Endothelial cell of umbilical vein (primary cell): Measurements from ENCODE around the gene NR0B1. TPM values are rescaled to one million over a fixed set of nuclear protein-coding genes. Genes with fewer than 3 reads are reported as not detected.

ENCODE experiments used
- BruUV-seq: library from RNA; stranded (reverse); fragments of 400-500 nt; replicated peaks from 2 replicates; lab custom pipeline; 2021; lab: Mats Ljungman, UMichigan
- CTCF ChIA-PET: fragments of 300-600, 350-600 bp; sonication (Branson Sonifier 250); formaldehyde crosslinking; loops from one replicate; lab custom pipeline; 2021; ENCODE audit warnings: antibody characterized with exemption, inconsistent platforms; lab: Charles Lee
- POLR2A ChIA-PET: fragments of 300-600, 350-600 bp; sonication (Branson Sonifier 250); formaldehyde crosslinking; loops from one replicate; lab custom pipeline; 2021; ENCODE audit warnings: antibody characterized with exemption, inconsistent platforms; lab: Charles Lee
- DNase-seq: peaks from one replicate; pipeline ENCODE4 v3.0.0-alpha.2; 2011; ENCODE audit warnings: low read depth, low spot score
- FAIRE-seq: peaks from 2 replicates; lab custom pipeline; 2011; peaks lifted over from hg19 to GRCh38; lab: Jason Lieb, UNC
- H2AFZ ChIP-seq: 2 replicates; pipeline ENCODE4 v1.6.0; 2012; ENCODE audit warnings: low read depth, low read length, control low read depth, inconsistent platforms
- H3K27ac ChIP-seq: 2 replicates; pipeline ENCODE4 v1.5.1; 2011; ENCODE audit warnings: low read depth, mild to moderate bottlenecking, control low read depth, low read length, moderate library complexity; ENCODE audit not compliant: insufficient read depth
- H3K27me3 ChIP-seq, 2 experiments: 2 replicates each; pipeline versions ENCODE4 v1.6.0 to v1.6.1; 2011; ENCODE audit warnings: low read length in 2 of 2, mixed read lengths in 1 of 2; ENCODE audit not compliant: control insufficient read depth in 2 of 2, insufficient read depth in 2 of 2
- H3K36me3 ChIP-seq, 2 experiments: 2 replicates in 1 of 2; 3 replicates in 1 of 2; pipeline ENCODE4 v1.5.1; 2011; ENCODE audit warnings: low read length in 2 of 2, mild to moderate bottlenecking in 1 of 2, moderate library complexity in 1 of 2; ENCODE audit not compliant: control insufficient read depth in 2 of 2, insufficient read depth in 2 of 2; ENCODE audit errors: extremely low read depth in 1 of 2
- H3K4me1 ChIP-seq: 3 replicates; pipeline ENCODE4 v1.5.1; 2011; ENCODE audit warnings: mild to moderate bottlenecking, low read length; ENCODE audit not compliant: control insufficient read depth, insufficient read depth; ENCODE audit errors: extremely low read depth
- H3K4me2 ChIP-seq: 2 replicates; pipeline ENCODE4 v1.6.1; 2011; ENCODE audit warnings: low read length, control low read depth, mixed read lengths; ENCODE audit not compliant: insufficient read depth
- H3K4me3 ChIP-seq, 3 experiments: fragments of 200-600 bp in 1 of 3; sonication (generic), shearing (Covaris generic) in 1 of 3; replicated peaks in 1 of 3; 2 replicates each; pipeline ENCODE4 v1.5.1; 2011 to 2016; ENCODE audit warnings: control low read depth in 3 of 3, low read length in 3 of 3, mild to moderate bottlenecking in 2 of 3, inconsistent platforms in 1 of 3, low read depth in 1 of 3, moderate library complexity in 1 of 3; ENCODE audit not compliant: insufficient read depth in 1 of 3
- H3K79me2 ChIP-seq: 2 replicates; pipeline ENCODE4 v1.6.0; 2012; ENCODE audit warnings: low read length, inconsistent platforms; ENCODE audit not compliant: control insufficient read depth, insufficient read depth
- H3K9ac ChIP-seq: replicated peaks from 2 replicates; pipeline ENCODE3; 2011; ENCODE audit warnings: low read length, control low read depth; ENCODE audit not compliant: insufficient read depth; ENCODE audit errors: extremely low read depth
- H3K9me1 ChIP-seq: replicated peaks from 3 replicates; pipeline ENCODE4 v1.6.0; 2011; ENCODE audit warnings: mild to moderate bottlenecking, low read length; ENCODE audit not compliant: control insufficient read depth, insufficient read depth; ENCODE audit errors: extremely low read depth
- H3K9me3 ChIP-seq: replicated peaks from 2 replicates; pipeline ENCODE4 v1.5.1; 2012; ENCODE audit warnings: low read length, inconsistent platforms; ENCODE audit not compliant: control insufficient read depth, insufficient read depth
- H4K20me1 ChIP-seq: replicated peaks from 2 replicates; pipeline ENCODE3; 2011; ENCODE audit warnings: mild to moderate bottlenecking, low read length; ENCODE audit not compliant: control insufficient read depth, insufficient read depth; ENCODE audit errors: extremely low read depth
- EZH2 ChIP-seq: IDR thresholded peaks from 2 replicates; pipeline ENCODE4 v1.6.1; 2012; ENCODE audit warnings: borderline replicate concordance, low read depth, mild to moderate bottlenecking, moderate library complexity, low read length, inconsistent platforms; ENCODE audit not compliant: severe bottlenecking
- FOS ChIP-seq: IDR thresholded peaks from 2 replicates; pipeline ENCODE4 v1.6.1; 2011; ENCODE audit warnings: mild to moderate bottlenecking, low read length, moderate library complexity, borderline replicate concordance; ENCODE audit not compliant: insufficient read depth
- GATA2 ChIP-seq: IDR thresholded peaks from 2 replicates; pipeline ENCODE4 v1.7.0; 2011; ENCODE audit warnings: low read depth, mild to moderate bottlenecking, moderate library complexity, mixed read lengths, low read length; ENCODE audit not compliant: insufficient read length, insufficient read depth
- JUN ChIP-seq: IDR thresholded peaks from 2 replicates; pipeline ENCODE4 v1.6.1; 2011; ENCODE audit warnings: borderline replicate concordance, low read depth; ENCODE audit not compliant: insufficient read length, insufficient read depth
- MAX ChIP-seq: IDR thresholded peaks from 2 replicates; pipeline ENCODE4 v1.6.1; 2011; ENCODE audit not compliant: insufficient read depth, insufficient read length
- MYC ChIP-seq: IDR thresholded peaks from one replicate; pipeline ENCODE4 v1.6.1; 2011; ENCODE audit warnings: mild to moderate bottlenecking, low read depth, low read length
- POLR2A ChIP-seq: IDR thresholded peaks from 2 replicates; pipeline ENCODE4 v1.6.1; 2012; ENCODE audit warnings: low read depth, mild to moderate bottlenecking, control low read depth, low read length
- POLR2AphosphoS5 ChIP-seq: IDR thresholded peaks from 2 replicates; pipeline ENCODE4 v1.6.1; 2012; ENCODE audit warnings: low read depth, mild to moderate bottlenecking, control low read depth, low read length, moderate library complexity; ENCODE audit not compliant: insufficient read depth
- dilution Hi-C: fragments of 300-500 bp; cut with MboI; formaldehyde crosslinking; loops from one replicate; pipeline ENCODE4 v1.15.0; 2019; ENCODE audit warnings: low sequenced_read_pairs; ENCODE audit not compliant: extremely low pct_ligation_motif_present
- intact Hi-C: fragments of 100-400 bp; cut with micrococcal nuclease; formaldehyde crosslinking; loops from one replicate; pipeline ENCODE4 v1.10.0; 2022
- polyA plus RNA-seq, 4 experiments: library from polyadenylated mRNA; depleted of rRNA in 3 of 4; stranded (reverse) in 3 of 4; unstranded in 1 of 4; fragments of >200 nt; gene quantifications; 2 replicates each; pipeline versions ENCODE4 v1.2.1 to v1.2.3, GENCODE V29; 2011 to 2012; ENCODE audit warnings: missing spikeins in 1 of 4
- total RNA-seq: library from RNA; stranded (reverse); gene quantifications from 2 replicates; pipeline ENCODE4 v1.2.3, GENCODE V29; 2021
- TF ChIP-seq, protein P1 (sequence below), 2 donors: IDR thresholded peaks; 1 replicate in 1 of 2; 2 replicates in 1 of 2; pipeline ENCODE4 v1.5.1; 2011; ENCODE audit warnings: low read length in 2 of 2, mild to moderate bottlenecking in 2 of 2, moderate library complexity in 2 of 2, control low read depth in 1 of 2, inconsistent platforms in 1 of 2, low read depth in 1 of 2; ENCODE audit not compliant: insufficient read depth in 1 of 2; ENCODE audit errors: extremely low read depth in 1 of 2

The NR0B1 gene
- total and polyA plus RNA-seq, 2 donors (not counting 3 experiments of a cell fraction or from before 2014, with no cell fraction given): not detected

DNA sequence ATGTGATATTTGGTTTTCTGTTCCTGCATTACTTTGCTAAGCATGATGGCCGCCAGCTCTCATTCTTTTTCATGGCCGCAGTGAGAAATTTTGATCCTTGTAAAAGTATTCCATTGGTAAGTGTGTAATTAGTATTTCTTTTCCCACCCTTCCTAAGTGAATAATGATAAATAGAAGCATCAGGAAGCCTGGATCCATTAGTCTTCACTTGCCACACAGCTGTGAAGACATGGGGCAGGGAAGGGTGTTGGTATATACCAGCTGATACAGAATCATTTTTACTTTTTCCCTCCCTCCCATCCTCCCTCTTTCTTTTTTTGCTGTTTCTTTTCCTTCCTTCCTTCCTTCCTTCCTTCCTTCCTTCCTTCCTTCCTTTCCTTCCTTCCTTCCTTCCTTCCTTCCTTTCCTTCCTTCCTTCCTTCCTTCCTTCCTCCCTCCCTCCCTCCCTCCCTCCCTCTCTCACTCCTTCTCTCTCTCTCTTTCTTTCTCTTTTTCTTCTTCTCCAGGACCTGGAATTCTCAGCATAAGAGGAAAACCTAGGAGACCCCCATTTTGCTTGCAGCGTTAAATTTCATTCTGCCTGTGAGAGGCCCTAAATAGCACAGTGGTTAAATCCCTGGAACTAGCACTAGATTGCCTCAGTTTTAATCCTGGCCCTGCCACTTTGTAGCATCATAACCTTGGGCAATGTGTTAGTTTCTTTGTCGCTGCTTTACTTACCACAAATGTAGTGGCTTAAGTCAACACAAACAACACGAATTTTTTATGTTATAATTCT lies 1.4 kb upstream of the NR0B1 start:
- peaks cover 4% of the 10 kb centered on the region for H3K4me1 ChIP-seq
- intact Hi-C loops (no loop called here), dilution Hi-C loops (no loop called here)
- no peaks in the 10 kb centered on the region for H3K9me3 ChIP-seq
- CTCF ChIA-PET: no interaction called here
- DNase-seq (no peak), FAIRE-seq (no peak)
- H3K9ac ChIP-seq: no peak overlapping the region
- no peaks in the 10 kb centered on the region for H3K79me2 ChIP-seq
- no peaks in the 10 kb centered on the region for H3K9me1 ChIP-seq
- H3K4me3 ChIP-seq: no peak overlapping the region
- no peak overlapping the region for H3K27ac ChIP-seq
- H3K36me3 ChIP-seq: no peaks in the 10 kb centered on the region
- H2AFZ ChIP-seq: no peak overlapping the region
- H3K4me2 ChIP-seq: no peak overlapping the region
- H4K20me1 ChIP-seq: no peaks in the 10 kb centered on the region
- peaks cover 5 to 10% of the 10 kb centered on the region in 2 experiments for H3K27me3 ChIP-seq
- no TSS peak for BruUV-seq
- TF ChIP-seq GATA2: no peak
- TF ChIP-seq, protein P1, sequence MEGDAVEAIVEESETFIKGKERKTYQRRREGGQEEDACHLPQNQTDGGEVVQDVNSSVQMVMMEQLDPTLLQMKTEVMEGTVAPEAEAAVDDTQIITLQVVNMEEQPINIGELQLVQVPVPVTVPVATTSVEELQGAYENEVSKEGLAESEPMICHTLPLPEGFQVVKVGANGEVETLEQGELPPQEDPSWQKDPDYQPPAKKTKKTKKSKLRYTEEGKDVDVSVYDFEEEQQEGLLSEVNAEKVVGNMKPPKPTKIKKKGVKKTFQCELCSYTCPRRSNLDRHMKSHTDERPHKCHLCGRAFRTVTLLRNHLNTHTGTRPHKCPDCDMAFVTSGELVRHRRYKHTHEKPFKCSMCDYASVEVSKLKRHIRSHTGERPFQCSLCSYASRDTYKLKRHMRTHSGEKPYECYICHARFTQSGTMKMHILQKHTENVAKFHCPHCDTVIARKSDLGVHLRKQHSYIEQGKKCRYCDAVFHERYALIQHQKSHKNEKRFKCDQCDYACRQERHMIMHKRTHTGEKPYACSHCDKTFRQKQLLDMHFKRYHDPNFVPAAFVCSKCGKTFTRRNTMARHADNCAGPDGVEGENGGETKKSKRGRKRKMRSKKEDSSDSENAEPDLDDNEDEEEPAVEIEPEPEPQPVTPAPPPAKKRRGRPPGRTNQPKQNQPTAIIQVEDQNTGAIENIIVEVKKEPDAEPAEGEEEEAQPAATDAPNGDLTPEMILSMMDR (IDR thresholded peaks at IDR 0.05; ENCODE audit: extremely low read depth in 1 of 2, insufficient read depth in 1 of 2, low read depth in 1 of 2, low read length in 2 of 2): no peak
- TF ChIP-seq MAX: no peak
- no peak for TF ChIP-seq POLR2AphosphoS5
- TF ChIP-seq EZH2: no peak
- TF ChIP-seq FOS: no peak
- TF ChIP-seq JUN: no peak
- no peak for TF ChIP-seq MYC
- no peak for TF ChIP-seq POLR2A
- POLR2A ChIA-PET: no interaction called here
